RCC 7860 (cell line): ENCODE data around the gene ADAMTSL5.
A peak's percentile ranks its signal among the peaks of the same experiment; 100 is the strongest.

Experiments
- DNase-seq: peaks from one replicate; pipeline ENCODE4 v3.0.0-alpha.2; 2015; ENCODE audit warnings: low spot score
- FAIRE-seq: peaks from 2 replicates; lab custom pipeline; 2012; peaks lifted over from hg19 to GRCh38; lab: Jason Lieb, UNC

The ADAMTSL5 gene

DNA sequence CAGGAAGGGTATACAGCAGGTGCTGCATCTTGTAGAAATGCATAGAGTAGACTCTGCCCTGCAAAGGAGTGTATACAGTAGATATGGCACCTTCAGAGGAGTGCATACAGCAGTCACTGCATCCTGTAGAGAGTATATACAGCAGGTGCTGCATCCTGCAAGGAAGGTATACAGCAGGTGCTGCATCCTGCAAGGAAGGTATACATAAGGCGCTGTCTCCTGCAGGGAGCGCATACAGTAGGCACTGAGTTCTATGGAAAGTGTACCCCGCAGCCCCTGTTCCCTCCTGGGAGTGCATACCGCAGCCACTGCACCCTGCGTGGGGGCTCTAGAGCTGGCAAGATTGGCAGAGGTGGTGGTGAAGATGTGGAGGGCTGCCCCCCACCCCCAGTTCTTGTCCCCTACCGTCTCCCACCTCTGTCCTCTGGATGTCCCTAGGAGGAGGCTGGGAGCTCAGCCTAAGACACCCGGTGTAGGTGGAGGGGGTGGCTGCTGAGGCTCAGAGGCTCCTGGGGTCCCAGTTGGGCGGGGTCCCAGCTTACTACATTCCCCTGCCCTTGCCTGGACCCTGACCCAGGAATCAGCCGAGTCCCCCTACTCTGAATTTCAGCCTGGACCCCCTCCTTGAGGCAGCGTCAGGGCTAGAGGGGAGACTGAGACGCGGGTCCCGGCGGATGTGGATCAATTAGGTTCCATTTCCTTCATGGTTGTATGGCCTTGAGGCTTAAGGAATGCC is 2.3 kb upstream of the ADAMTSL5 start:
- FAIRE-seq = no peak
- DNase-seq = no peak

DNA sequence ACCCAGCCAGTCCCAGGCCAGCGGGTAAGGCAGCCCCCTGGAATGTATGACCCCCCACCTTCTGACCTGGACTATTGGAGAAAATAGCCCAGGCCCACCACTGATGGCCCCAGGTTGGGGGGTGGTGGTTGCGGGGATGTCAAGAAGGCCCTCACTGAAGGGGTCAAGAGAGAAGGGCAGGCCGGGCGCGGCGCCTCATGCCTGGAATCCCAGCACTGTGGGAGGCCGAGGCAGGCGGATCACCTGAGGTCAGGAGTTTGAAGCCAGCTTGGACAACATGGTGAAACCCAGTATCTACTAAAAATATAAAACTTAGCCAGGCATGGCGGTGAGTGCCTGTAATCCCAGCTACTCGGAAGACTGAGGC is 1.5 kb upstream of the ADAMTSL5 start:
- FAIRE-seq (no peak), DNase-seq (no peak)

DNA sequence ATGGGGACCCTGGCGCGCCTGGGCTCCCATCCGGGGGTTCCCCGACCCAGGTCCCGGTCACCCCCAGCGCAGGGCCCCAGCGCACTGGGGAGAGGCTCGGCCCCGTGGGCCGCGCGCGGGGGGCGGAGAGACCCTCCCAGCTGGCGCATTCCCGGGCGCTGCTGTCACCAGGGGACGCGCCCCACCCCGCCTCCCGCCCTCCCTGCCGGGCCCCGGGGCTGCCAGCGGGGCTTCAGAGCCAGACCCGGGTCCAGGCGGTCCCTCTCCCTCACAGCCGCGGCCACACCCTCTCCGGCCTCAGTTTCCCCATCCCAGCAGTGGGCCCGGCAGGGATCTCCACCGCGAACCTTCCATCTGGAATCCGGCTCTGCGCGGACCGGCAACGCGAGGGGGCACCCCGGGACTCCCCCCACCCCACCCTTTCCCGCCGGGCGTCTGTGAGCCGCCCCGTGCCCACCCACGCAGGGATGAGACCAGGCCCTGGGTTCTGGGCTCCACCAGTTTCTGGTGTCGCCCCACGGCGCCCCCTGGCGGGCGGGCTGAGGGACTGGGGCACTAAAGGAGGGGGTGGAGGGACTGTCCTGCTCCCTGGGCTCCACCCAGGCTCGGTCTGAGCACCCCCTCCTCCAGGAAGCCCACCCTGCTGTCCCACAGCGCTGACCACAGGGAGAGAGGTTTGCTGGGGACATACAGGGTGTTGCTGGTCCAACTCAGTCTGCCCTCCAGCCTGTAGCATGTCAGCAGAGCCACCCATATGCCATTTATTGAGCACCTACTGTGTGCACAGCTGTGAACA is 878 bp upstream of the ADAMTSL5 start:
- DNase-seq (peak; percentile 36), FAIRE-seq (no peak)

DNA sequence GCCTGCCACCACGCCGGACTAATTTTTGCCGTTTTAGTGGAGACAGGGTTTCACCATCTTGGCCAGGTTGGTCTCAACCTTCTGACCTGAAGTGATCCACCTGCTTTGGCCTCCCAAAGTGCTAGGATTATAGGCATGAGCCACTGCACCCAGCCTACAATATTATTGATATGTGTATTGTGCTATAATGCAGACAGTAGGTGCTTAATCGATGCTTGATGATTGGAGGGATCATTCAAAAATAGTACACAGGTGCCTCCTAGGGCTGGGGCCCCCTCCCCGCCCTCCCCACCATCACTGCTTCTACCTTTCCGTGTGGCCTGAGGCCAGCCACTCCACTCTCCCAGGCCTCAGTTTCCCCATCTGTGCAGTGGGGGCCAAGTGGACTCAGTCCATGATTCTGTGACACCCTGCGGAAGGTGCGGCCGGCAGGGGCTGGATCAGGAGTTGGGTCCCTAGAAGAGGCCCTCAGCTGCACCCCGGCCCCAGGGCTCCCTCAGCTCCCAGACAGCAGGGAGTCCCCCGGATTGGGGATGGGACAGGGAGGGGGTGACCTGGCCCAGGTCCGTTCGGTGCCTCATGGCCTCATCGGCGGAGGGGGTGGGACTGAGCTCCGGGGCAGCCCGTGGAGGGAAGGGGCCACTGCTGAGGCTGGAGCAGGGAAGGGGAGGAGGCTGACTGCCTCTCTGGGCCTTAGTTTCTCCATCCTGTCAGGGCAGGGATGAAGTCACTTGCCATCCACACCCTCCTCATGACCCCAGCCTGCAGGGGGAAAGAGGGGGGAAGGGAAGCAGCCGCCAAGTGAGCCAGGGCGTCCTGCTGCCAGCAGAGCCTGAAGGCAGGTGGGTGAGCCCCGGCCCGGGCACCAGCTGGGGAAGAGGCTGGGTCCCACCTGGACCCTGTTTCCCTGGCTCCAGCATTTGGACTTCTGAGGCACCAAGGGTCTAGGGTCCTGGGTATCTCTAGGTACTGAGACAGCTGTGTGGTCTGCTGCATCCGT is 1.2 kb downstream of the ADAMTSL5 start:
- DNase-seq (no peak), FAIRE-seq (no peak)

DNA sequence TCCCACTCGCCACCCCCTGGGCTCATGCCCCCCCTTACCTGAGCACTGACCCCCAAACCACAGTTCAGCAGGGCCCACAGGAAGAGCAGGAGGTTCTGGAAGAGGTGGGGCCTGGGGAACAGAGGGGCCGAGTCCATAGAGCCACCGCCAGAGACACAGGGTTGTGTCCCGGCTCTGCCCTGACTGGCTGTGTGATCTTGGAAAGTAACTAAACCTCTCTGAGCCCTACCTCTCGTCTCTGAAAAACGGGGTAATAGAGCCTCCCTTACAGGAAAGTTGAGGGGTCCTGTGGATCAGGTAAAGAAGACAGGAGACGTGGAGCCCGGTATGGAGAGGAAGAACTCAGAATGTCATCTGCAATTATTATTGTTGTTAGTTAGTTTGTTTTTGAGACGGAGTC is 2.0 kb downstream of the ADAMTSL5 start:
- FAIRE-seq (no peak), DNase-seq (no peak)

DNA sequence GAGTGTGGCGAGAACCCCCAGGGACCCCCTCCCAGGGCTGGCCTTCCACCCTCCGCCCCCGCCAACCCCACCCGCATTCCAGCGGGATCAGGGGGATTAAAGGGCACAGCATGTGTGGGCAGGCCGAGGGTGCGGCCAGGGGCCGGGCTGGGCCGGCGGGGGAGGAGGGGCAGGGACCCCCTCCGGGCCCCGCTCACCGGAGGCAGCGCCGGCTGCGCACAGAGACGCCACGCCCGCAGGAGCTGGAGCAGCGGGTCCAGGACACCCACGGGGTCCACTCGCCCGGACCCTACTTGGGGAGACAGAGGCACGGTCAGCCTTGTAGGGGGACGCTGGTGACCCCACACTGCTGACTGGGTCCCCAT is 2.4 kb downstream of the ADAMTSL5 start:
- DNase-seq (no peak), FAIRE-seq (no peak)

DNA sequence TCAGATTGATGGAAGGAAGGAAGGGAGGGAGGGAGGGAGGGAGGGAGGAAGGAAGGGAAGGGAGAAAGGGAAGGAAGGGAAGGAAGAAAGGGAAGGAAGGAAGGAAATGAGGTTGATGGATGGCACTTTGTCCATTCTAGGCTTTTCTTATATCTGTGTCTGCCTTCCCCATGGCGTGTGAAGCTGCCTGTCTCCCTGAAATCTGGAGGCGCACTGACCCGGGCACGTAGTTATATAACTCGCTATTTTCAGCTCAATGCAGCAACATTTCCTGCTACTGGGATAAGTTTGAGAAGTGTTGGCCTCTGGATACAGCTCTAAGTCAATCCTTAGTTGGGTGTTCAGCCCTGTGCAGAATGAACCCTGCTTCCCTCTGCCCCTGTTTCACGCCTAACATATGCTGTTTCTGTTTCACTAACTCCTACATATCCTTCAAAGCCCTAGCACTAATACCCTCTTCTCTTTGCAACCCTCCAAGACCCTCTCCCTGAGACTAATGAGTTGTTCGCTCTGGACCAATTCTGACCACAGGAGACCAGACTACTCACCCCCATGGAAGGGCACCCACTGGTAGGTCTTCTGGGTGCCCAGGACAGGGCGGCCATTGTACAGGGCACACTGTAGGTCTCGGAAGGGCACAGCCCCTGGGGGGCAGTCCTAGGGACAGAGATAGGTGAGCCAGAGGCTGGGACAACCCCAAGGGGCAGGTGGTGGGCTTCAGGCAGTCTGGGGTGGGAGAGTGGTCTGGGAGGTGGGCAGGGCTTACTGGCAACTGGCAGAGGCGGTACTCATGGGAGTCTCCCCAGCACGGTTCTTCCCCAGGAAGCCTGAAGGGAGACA is 3.0 kb downstream of the ADAMTSL5 start:
- FAIRE-seq (no peak), DNase-seq (no peak)

DNA sequence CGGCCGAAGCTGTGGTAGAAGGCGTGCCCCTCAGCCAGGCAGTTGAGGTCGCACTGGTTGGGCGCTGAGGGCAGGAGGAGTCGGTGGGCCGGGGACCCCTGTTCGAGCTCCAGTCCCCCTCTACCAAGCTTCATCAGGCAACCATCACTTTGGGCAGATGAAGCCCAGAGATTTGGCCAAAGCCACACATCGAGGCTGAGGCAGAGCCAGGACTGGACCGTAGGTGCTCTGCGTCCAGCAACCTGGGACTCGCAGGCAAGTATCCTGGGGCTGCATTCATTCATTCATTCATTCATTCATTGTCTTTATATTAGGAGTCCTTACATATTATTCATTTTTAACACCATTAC is 4.3 kb downstream of the ADAMTSL5 start:
- DNase-seq = no peak
- FAIRE-seq = no peak

DNA sequence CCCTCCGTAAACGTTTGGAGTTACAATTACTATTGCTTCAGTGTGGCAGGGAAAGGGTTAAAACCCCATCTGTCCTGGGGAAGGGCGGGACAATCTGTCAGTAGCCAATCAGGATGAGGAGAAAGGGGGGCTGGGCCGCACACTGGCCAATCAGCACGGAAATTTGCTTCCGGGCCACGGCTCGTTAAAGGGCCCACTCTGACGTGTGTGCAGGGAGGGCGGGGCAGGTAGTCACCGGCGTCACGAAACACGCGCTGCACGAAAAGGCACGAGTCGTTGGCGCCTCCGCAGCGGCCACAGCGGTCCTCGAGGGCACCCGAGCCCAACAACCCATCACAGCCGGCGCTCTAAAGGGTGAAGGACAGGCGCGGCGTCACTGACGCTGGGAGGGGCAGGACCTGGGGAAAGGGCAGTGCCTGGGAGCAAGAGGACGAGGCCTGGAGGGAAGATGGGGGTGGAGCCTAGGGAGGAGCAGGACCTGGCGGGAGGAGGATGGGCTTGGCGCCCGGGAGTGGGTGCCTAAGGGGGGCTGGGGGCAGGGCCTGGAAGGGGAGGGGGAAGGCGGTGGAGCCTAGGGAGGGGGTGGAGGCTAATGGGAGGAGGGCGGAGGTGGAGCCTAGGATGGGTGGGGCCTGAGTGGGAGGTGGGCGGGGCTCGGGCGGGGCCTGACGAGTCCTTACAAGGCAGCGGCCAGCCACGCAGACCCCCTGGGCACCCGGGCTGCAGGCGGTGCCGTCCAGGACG is 4.9 kb downstream of the ADAMTSL5 start:
- no peak for FAIRE-seq
- DNase-seq = peak; percentile 52

DNA sequence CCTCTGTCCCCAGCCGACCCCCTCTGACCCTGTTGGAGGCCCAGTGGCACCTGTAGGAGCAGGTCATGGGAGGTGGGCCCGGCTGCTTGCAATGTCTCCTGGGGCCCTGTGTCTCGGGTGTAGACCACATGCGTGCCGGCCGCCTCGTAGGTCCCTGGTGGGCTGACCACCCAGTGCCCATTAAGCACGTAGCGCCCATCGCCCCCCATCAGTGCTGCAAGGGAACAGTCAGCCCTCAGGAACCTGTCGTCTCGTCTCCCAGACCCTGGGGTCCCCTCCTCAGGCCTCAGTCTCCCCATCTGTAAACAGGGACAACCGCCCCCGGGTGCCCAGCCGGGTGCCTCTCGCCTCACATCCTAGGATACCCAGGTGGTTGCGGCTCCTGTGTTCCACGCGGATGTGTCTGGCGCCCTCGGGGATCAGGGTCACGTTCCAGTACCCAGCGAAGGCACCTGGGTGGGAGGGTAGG is 5.6 kb downstream of the ADAMTSL5 start:
- DNase-seq (no peak), FAIRE-seq (no peak)

DNA sequence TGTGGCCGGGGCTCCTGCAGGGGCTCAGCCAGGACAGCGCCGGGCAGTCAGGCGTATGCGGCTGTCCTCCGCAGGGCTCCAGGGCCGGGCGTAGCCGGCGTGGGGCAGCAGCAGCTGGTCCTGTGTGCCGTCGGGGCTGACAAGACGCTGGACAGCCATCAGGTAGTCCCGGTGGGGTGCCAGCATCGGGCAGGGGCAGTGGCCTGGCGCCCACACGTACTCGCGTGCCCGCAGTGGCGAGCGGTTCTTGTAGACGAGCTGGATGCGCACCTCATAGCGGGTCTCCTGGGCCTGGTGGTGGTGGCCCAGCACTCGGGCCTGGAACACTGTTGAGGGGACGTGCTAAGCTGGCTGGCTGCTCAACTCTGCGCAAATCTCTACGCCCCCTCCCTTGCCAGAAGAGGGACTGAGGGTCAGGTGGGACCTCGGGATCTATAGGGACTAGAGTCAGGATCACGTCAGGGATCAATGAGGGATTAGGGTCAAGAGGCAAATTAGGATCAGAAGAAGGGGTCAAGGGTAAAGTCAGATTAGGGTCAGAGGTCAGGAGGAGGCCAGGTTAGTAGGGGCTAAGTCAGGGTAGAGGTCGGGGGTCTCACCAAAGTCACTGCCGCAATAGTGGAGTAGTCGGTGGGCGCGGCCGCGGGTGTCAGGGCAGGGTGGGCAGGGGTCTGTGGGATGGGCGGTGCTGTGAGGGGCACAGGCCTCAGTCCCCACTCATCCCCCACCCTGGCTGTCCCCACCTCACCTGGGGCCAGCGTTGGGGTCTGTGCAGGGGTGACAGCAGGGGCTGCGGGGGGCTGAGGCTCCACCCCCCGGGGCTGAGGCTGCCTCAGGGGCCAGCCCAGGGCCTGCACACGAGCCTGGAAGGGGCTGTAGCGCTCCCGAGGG is 6.6 kb downstream of the ADAMTSL5 start:
- FAIRE-seq (no peak), DNase-seq (no peak)

DNA sequence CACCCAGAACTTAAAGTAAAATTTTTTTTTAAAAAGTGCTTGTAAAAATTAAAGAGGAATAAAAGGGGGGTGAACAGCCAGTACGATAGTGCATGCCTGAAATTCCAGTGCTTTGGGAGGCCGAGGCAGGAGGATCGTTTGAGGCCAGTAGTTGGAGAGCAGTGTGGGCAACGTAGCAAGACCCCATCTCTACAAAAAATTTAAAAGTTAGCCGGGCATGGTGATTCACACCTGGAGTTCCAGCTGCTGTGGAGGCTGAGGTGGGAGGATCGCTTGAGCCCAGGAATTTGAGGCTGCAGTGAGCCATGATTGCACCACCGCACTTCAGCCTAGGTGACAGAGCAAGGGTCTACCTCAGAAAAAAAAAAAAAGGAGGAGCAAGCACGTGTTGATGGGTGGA is 7.8 kb downstream of the ADAMTSL5 start:
- FAIRE-seq (no peak), DNase-seq (no peak)

DNA sequence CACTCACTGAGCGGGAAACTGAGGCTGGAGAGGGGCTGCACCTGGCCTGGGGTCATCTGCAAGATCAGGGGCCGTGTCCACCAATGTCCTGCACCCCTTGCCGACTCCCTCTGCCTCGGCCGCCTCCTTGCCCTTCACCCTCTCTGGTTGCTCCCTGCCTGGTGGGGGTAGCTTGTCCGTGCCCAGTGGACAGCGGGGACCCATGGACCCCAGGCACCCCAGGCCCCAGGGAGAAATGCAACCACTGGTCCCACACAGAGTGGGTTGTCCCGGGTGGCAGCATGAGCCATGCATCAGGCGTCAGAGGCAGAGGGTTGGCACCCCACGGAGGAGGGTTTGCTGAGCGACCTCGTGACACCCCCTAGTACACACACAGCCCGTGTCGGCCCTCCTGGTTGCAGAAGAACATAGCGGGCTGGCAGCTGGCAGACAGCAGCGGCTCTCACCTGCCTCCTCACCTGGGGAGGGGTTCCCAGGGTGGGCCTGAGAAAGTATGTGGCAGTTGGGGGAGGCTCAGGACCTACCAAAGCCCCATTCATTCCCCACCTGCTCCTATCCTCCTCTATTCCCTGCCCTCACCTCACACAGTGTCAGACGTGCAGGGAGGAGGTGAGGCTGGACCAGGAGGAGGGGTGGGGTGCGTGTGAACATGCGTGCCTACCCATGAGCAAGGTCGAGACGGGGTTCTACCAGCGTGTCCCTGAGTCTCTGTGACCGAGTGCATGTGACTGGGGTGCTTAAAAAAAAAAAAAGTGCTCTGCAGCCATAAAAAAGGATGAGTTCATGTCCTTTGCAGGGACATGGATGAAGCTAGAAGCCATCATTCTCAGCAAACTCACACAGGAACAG is 8.7 kb downstream of the ADAMTSL5 start:
- no peak for DNase-seq
- FAIRE-seq = no peak

DNA sequence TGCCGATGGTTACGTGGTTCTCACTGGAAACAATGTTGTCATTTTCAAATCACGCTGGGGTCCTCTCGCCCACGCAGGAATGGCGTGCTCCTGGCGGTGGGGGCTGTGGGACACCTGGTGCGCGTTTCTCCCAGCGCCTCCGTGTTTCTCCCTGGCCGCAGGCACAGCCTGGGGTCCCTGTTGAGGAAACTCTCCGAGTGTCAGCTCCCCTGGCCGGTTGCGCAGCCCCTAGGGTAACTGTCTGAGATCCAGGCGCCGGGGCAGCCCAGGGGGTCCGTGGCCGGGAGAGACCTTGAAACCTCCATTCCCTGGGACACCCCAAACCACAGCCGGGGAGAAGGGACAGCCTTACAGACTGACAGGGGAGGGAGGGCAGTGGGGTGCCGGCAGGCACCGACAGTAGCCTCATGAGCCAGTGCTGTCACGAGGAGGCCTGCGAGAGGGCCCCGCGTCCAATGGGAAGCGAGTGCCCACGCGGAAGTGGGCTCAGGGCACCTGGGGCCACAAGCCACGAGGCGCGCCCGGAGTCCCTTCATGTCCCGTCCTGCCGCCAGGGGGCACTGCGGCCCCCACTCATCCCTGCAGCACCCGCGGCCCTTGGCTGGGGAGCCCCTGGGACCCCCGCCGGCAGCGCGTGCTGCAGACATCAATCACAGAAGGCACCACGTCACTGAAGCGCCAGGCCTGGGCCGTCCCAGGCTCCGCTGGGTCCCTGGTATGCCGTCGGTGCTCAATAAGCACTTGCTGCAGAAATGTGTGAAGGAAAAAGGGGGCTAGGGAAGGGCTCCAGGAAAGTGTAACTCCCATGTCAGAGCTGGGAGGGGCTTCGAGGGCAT is 9.5 kb downstream of the ADAMTSL5 start:
- no peak for DNase-seq
- no peak for FAIRE-seq

DNA sequence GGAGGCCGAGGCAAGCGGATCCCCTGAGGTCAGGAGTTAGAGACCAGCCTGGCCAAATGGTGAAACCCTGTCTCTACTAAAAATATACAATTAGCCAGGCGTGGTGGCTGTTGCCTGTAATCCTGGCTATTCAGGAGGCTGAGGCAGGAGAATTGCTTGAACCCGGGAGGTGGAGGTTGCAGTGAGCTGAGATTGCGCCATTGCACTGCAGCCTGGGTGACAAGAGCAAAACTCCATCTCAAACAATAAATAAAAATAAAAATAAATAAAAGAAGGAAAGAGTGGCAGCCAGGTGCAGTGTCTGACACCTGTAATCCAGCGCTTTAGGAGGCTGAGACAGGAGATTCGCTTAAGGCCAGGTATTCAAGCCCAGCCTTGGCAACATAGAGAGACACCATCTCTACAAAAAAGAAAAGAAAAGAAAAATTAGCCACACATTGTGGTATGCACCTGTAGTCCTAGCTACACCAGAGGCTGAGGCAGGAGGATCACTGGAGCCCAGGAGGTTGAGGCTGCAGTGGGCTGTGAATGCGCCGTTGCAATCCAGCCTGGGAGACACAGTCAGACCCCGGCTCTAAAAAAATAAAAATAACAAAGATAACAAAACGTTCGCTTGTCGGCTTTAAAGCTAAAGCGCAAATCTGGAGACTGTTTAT is 10.3 kb downstream of the ADAMTSL5 start:
- FAIRE-seq (no peak), DNase-seq (no peak)

DNA sequence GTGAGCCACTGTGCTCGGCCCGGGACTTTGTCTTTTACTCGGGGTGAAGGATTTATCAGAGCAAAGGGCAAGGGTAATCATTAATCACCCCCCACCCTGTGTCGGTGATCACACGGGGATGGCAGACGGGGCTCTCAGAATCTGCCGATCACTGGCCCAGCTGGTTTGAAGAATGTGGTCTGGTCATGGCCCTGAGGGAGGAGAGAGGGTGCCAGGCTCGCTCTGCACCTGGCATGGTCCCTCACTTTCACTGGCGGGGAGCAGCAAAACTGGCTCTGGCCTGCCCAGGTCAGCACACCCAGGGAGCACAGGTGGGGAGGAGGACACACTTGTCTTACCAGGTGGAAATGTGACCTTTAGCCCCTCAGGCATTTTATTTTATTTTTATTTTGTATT is 11.6 kb downstream of the ADAMTSL5 start:
- no peak for FAIRE-seq
- DNase-seq = no peak
